Lung (tissue), 12 donors: ENCODE results near the gene CENPU. TPM values are rescaled to one million over a fixed set of nuclear protein-coding genes. Genes with fewer than 3 reads are reported as not detected.

Experiments
- ATAC-seq: fragments of 200-7000 bp; cut with Tn5 transposase; one replicate; pipeline ENCODE4 v1.9.1; 2020; ENCODE audit warnings: moderate number of reproducible peaks; ENCODE audit not compliant: insufficient read depth, low FRiP score
- DNase-seq, 3 donors: peaks; one replicate each; pipeline ENCODE4 v3.0.0-alpha.2; 2013 to 2017
- H3K27ac ChIP-seq, 2 donors: one replicate each; pipeline ENCODE4 v1.5.1; 2013; ENCODE audit warnings: mild to moderate bottlenecking in 2 of 2, moderate library complexity in 2 of 2, control low read depth in 1 of 2, inconsistent platforms in 1 of 2, low read depth in 1 of 2, low read length in 1 of 2
- H3K27me3 ChIP-seq, 3 donors: one replicate each; pipeline ENCODE4 v1.5.1; 2013; ENCODE audit warnings: low read length in 2 of 3; ENCODE audit not compliant: control insufficient read depth in 3 of 3, insufficient read depth in 3 of 3
- H3K36me3 ChIP-seq, 4 donors: one replicate each; pipeline ENCODE4 v1.5.1; 2013; ENCODE audit warnings: low read length in 4 of 4, mild to moderate bottlenecking in 1 of 4, moderate library complexity in 1 of 4; ENCODE audit not compliant: control insufficient read depth in 4 of 4, insufficient read depth in 4 of 4
- H3K4me1 ChIP-seq, 5 donors: one replicate each; pipeline ENCODE4 v1.5.1; 2013; ENCODE audit warnings: low read length in 5 of 5, mild to moderate bottlenecking in 2 of 5, moderate library complexity in 1 of 5; ENCODE audit not compliant: control insufficient read depth in 5 of 5, insufficient read depth in 5 of 5
- H3K4me3 ChIP-seq: one replicate; pipeline ENCODE4 v1.5.1; 2013; ENCODE audit warnings: mild to moderate bottlenecking, control low read depth, moderate library complexity
- H3K9ac ChIP-seq, 2 donors: one replicate each; pipeline ENCODE4 v1.5.1; 2013; ENCODE audit warnings: low read length in 2 of 2, control low read depth in 1 of 2; ENCODE audit not compliant: insufficient read depth in 1 of 2
- H3K9me3 ChIP-seq, 4 donors: one replicate each; pipeline ENCODE4 v1.5.1; 2013; ENCODE audit warnings: low read length in 3 of 4, mild to moderate bottlenecking in 1 of 4, moderate library complexity in 1 of 4; ENCODE audit not compliant: control insufficient read depth in 4 of 4, insufficient read depth in 3 of 4
- CTCF ChIP-seq: IDR thresholded peaks from 2 replicates; pipeline ENCODE4 v1.5.1; 2012; ENCODE audit warnings: mild to moderate bottlenecking; ENCODE audit errors: control extremely low read depth, extremely low read depth
- WGBS, 2 donors: extraction: QIAGEN DNeasy Blood & Tissue Kit; methylation state at CpG; one replicate each; pipeline ENCODE4 v1.1.7; 2013; 5-methylcytosine and 5-hydroxymethylcytosine counted together
- polyA plus RNA-seq, 2 donors: library from polyadenylated mRNA; stranded (reverse); fragments of 200-250 nt; gene quantifications; one replicate each; pipeline ENCODE4 v1.2.1, GENCODE V29; 2013
- total RNA-seq, 2 donors: library from RNA; depleted of rRNA in 1 of 2; stranded (reverse); fragments of >200 nt in 1 of 2; gene quantifications; one replicate each; pipeline ENCODE4 v1.2.1, GENCODE V29; 2014 to 2021
- donor health status: control.
- donor health status: control.
- donor health status: Bipolar disorder and iron deficiency.
- donor health status: healthy.
- donor health status: DM: yes; HTN: yes; CAD: no.

The CENPU gene
- total and polyA plus RNA-seq, 4 donors, result 2.1 to 11.7 (median 6.1) TPM

- 34% methylated on average over 21 of the region's 21 CpGs for WGBS, 2 donors
- DNase-seq (peak in 2 of 3 donors; percentile 61 to 70), ATAC-seq (no peak)
- H3K27me3 ChIP-seq, result no peaks in the 10 kb centered on the region
- H3K27ac ChIP-seq, result peak overlapping the region; percentile 84 to 94
- peaks cover 0 to 27% (median 19%) of the 10 kb centered on the region in 5 donors for H3K4me1 ChIP-seq
- TF ChIP-seq CTCF, result no peak
- peaks cover 0 to 10% (median 1%) of the 10 kb centered on the region in 4 donors for H3K36me3 ChIP-seq
- H3K9ac ChIP-seq, result peak overlapping the region; percentile 58 to 96
- H3K4me3 ChIP-seq, result peak overlapping the region; percentile 89
- no peaks in the 10 kb centered on the region for H3K9me3 ChIP-seq
These were observed 83.7 kb downstream of the CENPU start for GRCh38 chr4:184649971-184650855.

- 0% methylated on average over 68 to 90 of the region's 90 CpGs for WGBS, 2 donors
- TF ChIP-seq CTCF, result no peak
- H3K4me1 ChIP-seq, result peaks cover 0 to 27% (median 19%) of the 10 kb centered on the region in 5 donors
These were observed 84.6 kb downstream of the CENPU start, which contains the start of the genes CASP3 and PRIMPOL for GRCh38 chr4:184649026-184649970. CASP3 (minus strand) TSS chr4:184649447; CDS start chr4:184638453, 10,994 bp downstream. PRIMPOL (plus strand) TSS chr4:184649738; CDS start chr4:184657141, 7,403 bp downstream.

GRCh38 chr4:184648313-184649025, 85.4 kb downstream of the CENPU start:
- H3K27ac ChIP-seq, result peak overlapping the region; percentile 99
- TF ChIP-seq CTCF, result no peak
- H3K9me3 ChIP-seq, result no peaks in the 10 kb centered on the region
- ATAC-seq (peak; percentile 51), DNase-seq (peak; percentile 54 to 67 (median 64))
- H3K36me3 ChIP-seq, result peaks cover 0 to 10% (median 1%) of the 10 kb centered on the region in 4 donors
- peak overlapping the region; percentile 63 to 80 for H3K9ac ChIP-seq
- H3K4me3 ChIP-seq, result peak overlapping the region; percentile 70
- WGBS, 2 donors, result 0% methylated on average over 50 to 52 of the region's 52 CpGs
- H3K4me1 ChIP-seq, result peaks cover 0 to 27% (median 19%) of the 10 kb centered on the region in 5 donors
- H3K27me3 ChIP-seq, result no peaks in the 10 kb centered on the region

More at GRCh38 chr4:184649026-184649970, 84.6 kb downstream of the CENPU start, which contains the start of the genes CASP3 and PRIMPOL:
- Histone ChIP-seq H3K4me3 (peak within 1 kb of the TSS; percentile 89), H3K9ac (peak within 1 kb of the TSS; percentile 80 to 96), H3K36me3 (peaks cover 0 to 10% (median 1%) of the 10 kb centered on the region in 4 donors), H3K27me3 (no peaks in the 10 kb centered on the region), H3K27ac (peak within 1 kb of the TSS; percentile 99), H3K9me3 (no peaks in the 10 kb centered on the region)
- peak; percentile 98 for DNase-seq
- peak; percentile 97 for ATAC-seq
